SKM-1 treated with dmso at 0.1 percent for 144 hours (cell line): ENCODE results near the gene PLA2G6.
"Not testable (repeated sequence)": the region's sequence is repeated elsewhere in the genome, so short reads cannot be mapped to it uniquely, and the experiment has no call there.

Experiments
- DNase-seq: peaks from one replicate; lab custom pipeline; 2025; ENCODE audit not compliant: unreplicated experiment; lab: John Stamatoyannopoulos, UW

The PLA2G6 gene

DNA sequence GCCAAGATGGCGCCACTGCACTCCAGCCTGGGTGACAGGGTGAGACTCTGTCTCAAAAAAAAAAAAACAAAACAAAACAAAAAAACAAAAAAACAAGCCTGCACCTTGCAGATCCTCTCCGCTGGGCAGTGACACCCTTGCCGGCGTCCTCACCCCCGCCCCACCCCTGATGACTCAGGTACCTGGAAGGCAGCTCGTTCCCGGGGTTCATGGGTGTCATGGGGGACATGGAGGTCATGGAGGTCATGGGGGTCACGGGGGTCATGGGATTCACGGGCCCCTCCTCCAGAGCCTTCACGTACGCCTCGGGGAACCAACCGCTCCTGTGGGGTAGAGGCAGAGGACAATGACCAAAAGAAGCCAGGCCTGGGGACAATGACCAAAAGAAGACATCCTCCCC, 94.7 kb downstream of the PLA2G6 start:
- DNase-seq = no peak

DNA sequence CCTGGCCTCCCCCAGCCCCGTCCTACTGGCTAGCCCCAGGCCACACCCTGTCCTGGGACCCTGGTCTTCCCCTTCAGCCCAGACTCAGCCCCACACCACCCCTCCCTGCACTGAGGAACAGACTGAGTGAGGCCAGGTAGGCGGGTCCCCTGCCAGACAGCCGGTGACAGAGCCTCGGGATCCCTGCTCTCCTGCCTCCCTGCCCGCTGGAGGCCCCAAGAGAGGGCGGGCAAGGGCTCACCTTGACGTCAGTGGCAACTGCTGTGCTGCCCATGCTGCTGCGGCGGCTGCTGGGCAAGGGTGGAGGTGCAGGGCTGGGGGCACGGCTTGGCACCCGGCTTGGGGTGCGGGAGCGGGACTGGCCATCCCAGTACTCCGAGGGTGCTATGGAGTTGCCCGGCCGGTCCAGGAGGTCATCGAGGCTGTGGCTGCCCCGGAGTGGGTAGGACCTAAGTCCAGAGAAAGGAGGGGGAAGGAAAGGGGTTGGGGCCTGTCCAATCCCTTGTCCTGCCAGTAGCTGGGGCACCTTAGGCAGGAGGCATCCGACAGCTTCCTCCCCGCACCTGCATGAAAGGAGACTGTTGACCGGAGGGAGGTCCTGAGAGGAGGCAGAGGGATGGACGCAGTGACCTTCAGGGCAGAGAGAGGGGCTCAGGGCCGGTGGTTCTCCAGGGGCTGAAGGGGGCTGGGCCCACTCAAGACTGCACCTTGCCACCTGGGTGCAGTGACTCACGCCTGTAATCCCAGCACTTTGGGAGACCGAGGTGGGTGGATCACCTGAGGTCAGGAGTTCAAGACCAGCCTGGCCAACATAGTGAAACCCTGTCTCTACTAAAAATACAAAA, 95.4 kb downstream of the PLA2G6 start:
- no peak for DNase-seq

DNA sequence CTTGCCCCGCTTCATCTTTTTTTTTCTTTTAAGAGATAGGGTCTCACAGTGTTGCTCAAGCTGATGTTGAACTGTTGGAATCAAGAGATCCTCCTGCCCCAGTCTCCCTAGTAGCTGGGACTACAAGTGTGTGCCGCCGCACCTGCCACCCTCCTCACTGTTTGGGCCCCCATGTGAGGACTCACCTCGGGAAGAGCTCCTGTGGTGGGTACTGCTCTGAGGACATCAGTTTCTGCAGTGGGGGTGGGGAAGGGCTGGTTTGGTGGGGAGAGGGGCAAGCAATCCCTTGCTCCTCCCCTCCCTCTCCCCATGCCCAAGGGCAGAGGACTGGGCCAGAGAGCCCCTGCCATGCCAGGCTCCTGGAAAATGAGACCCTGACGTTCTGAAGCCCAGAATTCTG, 96.1 kb downstream of the PLA2G6 start:
- DNase-seq = no peak

DNA sequence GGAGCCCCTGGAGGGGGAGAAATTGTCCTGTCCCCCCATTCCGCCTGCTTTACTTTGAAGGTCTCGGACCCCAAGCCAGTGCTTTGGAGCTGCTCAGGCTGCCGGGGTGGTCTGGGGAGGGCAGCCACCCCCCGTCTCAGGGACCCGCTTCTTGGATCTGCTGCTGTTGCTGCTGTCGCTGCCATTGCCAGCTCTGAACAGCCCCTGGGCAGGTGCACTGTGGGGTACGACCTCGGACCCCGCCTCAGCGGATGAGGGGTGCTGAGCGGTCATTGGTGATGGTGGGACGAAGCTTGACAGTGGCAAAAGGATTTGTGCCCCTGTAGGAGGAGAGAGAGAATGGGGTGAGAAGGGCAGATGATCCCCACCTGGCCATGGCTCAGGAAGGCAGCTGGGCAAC, 96.6 kb downstream of the PLA2G6 start:
- no peak for DNase-seq

DNA sequence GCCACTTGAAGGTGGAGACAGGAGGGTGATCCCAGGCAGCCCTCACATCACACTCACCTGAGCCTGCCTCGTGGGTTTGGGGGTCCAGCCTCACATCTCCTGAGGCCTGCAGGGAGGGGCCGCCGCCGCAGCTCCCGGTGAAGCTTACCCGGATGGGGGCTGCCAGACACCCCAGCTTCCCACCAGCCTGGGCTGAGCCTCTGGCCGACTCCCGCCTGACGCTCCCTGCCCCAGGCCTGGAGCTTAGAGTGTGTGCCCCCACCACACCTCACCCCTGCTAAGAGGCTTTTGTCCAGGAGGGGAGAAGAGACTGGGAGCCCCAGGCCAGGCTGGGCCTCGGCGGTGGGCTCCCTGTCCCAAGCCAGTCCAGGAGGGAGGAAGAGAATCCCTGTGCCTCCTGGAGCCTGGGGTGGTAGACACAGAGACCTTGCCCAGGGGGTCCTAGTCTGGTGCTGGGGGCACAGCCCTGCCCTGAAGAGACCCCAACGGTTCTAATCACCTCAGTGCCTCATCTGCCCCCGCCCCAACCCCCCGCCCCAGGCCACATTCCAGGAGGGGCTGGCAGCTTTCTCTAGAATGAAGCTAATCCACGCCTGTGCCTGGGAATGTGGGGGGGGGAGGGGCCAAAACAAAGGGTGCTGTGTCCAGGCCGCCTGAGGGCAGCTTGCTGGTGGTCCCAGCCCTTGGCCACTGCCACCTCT, 97.5 kb downstream of the PLA2G6 start, which contains the start of gene SLC16A8:
Gene SLC16A8 (minus strand): TSS at position 254 of the 701 bp plus-strand sequence. CDS start 1,311 bp downstream, outside the sequence.
- no peak for DNase-seq

DNA sequence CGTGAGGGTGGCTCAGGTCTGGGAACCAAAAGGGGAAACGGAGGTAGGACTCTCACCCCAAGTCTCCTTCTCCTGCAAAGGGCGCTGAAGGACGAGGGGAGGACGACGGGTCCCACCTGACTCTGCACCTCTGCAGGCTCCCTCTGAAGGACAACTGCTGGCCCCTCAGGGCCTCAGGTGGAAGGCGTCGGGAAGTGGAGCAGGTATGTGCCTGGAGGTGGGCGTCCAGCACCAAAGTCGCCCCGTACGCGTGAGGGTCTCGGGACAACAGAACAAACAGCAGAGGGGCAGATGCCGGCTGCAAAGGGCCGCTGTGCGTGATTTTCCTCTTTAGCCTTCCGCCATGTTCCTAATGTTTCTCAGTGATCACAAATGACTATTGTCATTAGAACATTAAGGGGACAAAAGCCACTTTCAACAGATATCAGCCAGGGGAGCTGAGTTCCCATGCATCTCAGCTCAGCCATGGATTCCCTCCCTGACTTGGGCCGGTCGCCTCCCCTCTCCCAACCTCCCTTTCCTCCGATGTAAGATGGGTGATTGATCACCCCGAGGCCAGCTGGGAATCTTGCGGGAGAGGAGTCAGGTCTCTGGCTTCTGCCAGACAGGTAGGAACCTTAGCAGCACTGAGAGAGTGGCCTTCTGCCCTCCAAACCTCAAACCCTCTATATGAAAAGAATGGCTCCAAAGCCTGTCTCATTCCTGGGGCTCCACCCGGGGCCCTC, 98.5 kb downstream of the PLA2G6 start:
- DNase-seq = no peak

DNA sequence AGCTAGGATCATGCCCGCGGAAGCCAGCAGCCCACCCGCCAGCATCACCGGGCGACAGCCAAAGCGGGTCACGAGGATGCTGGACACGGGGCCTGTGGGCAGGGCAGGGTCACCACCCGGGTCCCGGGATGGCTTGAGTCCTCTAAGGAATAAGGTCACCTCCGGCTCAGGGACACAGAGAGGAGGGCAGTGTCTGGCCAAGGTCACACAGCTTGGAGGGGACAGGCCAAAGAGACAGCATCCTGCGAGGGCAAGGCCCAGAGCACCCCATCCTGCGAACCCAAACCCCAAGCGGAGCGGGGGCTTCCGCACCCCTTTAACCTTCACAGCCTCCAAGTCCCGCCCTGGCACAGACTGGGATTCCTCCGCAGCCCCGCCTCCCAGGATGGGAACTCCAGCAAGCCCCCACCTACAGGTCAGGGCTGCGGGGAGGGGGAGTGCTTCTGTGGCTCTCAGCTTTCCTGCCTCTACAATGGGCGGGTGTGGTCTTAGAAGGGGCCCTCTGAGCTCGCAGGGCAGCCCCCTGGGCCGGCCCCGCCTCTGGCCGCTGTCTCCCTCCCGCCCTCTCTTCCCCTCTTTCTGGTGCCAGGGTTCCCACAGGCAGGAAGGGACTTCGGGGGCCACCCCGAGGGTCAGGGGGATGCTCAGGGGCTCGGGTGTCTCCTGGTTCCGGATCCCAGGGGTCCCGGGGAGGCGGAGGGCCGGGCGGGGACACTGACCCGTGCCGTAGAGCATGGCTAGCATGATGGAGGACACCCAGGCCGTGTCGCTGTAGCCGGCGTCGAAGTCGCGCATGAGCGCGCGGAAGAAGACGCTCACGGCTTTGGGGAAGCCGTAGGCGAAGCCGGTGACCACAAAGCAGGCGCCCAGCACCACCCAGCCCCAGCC, 99.4 kb downstream of the PLA2G6 start:
- DNase-seq = no peak

DNA sequence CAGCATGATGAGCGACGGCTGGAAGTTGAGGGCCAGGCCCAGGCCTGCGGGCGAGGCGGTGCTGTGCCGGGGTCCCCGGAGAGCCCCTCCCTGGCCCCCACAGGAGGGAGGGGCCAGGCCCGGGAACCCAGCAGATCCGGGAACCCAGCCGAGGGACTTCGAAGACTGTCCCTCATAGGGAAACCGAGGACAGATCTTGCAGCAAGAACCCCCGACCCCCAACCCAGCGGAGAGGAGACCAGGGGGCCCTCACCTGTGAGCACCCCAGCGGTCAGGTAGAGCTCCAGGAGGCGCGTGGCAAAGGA, 100.0 kb downstream of the PLA2G6 start:
- no peak for DNase-seq

DNA sequence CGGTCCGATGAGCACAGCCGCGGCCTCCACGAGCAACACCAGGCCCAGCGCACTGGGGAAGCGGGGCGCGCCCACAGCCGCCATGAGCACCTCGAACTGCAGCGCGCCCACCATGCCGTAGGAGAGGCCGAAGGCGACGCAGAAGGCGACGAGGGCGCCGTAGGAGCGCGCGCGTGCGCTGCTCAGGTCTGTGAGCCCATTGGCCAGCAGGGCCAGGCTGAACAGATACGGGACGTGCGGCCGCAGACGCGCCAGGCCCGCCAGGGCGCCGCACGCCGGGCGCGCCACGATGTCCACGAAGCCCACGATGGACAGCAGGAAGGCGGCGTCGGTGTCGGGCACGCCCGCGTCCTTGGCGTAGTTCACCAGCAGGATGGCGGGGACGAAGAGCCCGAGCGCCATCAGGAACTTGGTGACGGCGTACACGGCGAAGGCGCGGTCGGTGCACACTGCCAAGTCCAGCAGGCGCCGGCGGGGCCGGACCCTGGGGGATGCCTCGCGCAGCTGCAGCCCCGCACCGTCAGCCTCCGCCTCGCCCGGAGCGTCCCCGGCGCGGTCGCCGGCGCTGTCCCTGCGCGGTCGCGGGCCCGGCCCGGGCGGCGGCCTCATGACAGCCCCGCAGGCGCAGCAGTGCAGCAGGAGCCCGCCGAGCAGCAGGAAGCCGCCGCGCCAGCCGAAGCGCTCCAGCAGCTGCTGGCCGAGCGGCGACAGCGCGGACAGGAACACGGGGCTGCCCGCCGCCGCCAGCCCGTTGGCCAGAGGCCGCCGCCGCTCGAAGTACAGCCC, 100.6 kb downstream of the PLA2G6 start:
- no peak for DNase-seq

DNA sequence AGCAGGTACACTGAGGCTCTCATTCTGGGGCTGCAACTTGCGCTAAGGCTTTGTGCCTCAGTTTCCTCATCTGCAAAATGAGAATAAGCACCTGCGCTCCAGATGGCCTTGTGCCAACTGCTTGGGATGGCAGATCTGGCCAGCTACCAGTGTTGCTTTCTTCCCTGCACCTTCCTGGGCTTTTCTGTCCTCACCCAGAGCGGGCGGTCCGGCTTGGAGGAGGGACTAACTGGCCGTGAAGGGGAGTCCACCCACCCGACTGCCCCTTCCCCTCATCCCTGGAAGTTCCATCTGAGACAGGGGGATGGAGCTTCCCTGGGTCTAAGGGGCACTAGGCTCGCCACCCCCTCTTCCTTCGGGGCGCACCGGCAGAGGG, 101.2 kb downstream of the PLA2G6 start:
- DNase-seq = no peak

DNA sequence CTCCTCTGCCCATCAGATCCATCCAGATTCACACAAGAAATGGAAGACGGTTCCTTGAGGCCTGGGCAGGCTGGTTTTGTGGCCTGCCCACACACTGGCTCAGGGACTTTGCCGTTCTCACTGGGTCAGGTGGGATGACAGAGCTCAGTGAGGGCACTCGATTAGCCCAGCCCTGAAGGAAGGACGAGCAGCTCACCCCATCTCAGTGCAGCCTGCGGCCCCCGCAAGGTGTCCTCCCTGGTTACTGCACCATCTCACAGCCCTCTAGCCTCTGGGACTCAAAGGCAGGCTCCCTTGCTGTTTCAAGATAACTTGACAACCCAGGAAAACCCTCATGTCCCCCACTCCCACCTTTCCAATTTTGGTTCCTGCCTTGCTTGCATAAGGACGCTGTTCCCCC, 101.8 kb downstream of the PLA2G6 start:
- DNase-seq = no peak

DNA sequence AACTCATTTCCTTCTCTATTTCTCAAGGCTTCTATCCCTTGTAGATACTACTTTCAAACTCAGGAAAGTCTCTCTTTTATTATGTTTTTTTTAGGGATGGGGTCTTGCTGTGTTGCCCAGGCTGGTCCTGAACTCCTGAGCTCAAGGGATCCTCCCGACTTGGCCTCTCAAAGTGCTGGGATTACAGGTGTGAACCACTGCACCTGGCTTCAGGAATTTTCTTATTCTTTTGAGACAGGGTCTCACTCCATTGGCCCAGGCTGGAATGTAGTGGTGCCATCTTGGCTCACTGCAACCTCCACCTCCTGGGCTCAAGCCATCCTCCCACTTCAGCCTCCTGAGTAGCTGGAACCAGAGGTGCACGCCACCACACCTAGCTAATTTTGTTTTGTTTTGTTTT, 102.4 kb downstream of the PLA2G6 start:
- not testable (repeated sequence) for DNase-seq

DNA sequence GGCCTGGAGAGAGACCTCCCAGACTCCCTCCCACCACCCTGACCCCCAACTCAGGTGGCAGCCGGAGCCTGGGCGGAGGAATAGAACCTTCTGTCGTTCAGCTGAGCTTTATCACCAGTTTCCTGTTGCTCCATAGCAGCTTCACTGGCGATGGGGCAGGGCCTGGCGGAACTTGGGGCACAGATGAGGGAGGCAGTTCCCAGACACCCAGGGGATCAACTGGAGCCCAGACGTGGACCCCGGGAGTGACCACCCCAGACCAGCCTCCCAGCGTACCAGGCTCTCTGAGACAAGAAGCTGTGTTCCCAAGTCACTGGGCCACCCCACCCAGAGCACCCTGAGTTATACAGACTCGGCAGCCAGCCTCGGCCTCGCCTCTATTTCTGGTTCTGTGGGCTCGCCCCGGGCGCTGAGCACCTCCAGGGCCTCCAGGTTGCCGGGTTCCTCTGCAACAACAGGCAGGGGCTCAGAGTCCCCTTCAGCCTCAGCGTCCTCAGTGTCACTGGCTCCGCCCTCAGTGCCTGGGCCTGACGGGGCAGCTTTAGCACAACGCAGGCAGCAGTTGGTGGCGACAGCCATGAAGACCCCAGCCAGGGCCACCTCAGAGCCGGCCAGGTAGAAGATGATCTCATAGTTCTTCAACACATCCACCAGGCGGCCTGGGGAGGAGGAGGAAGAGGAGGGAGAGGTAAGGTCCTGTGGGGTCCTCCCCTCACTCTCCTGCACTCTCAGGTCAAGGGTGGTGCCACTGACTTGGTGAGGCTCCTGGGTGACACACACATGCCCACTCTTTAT, 103.4 kb downstream of the PLA2G6 start:
- no peak for DNase-seq

DNA sequence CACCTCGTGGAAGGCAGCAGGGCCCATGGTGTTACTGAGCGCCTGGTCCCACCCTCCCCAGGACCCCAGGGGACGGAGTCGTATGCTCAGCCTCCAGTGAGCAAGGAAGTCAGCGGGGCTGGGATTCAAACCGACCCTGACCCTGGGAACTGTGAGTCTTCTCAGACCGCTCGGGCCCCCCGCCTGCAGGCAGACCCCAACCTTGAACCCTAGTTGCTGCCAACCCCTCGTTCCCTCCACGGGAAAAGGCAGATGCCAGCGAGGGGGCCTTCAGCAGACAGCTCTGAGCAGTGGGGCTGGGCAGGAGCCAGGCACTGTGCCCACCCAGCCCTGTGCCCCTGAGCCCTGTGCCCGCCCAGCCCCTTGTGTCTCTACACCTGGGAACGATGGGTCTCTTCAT, 104.0 kb downstream of the PLA2G6 start:
- no peak for DNase-seq

DNA sequence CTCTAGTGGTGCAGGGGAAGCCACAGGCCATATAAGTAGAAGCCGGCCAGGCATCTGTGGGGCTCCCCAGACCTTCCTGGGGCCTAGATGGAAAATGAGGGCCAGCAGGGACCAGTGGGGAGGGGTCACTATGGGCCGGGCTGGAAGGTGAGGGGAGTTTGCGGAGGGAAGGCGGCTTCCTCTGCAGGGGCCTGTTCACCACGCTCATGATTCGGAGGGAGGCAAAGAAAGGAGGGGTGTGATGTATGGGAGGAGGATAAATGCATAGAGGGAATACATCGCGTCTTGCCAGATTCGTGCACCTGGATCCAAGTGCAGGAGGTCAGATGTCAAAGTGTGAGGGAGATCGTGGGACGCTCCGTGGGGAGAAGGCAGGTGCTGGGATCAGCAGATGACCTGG, 104.5 kb downstream of the PLA2G6 start:
- no peak for DNase-seq

DNA sequence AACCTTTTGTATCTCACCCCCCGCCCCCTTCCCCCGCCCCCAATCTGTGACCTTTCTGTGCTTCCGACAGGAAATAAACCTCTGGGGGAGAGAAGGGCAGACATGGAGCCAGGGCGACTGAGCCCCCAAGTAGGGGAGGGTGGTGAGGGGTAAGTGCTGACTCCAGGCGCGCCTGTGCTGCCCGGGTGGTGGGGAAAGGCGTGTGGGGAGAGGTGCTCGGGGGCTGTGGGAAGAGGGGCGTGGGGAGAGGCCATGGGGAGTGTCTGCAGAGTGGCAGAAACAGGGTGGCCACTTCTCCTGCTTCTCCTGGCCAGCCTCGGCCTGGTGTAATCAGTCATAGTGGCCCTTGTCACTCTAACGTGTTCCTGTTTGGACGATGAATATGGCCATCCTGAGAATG, 105.7 kb downstream of the PLA2G6 start:
- no peak for DNase-seq

DNA sequence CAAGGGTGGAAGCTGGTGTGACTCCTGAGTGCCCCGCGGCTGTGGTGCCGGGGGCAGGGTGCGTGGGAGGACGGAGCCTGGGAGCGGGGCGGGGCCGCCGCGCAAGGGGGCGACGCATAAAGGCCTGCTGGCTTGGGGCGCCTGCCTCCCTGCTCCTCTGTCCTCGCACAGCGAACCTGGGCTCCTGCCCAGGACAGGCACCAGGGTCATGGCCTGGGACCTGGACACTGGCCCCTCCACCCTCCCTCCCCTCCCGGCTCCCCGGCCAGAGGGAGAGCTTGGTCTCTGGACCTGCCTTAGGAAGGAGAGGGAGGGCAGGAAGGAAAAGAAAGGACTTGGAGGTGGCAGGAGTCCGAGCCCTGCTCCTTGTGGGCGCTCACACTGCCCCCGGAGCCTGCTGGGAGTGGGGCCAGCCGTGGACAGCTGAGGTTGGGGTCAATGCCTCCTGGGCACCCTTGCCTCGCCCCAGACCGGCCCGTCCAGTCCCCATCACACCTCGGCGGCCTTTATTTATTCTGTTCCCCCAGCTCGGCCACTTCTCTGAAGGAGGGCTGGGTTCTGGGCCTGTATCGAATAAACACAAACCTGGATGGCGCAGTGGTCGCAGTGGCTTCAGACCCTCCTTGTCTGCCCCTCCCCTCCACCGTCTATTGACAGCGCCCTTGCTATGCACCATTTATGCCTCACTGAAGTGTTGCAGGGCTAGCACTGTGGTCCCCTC, 106.4 kb downstream of the PLA2G6 start:
- no peak for DNase-seq

DNA sequence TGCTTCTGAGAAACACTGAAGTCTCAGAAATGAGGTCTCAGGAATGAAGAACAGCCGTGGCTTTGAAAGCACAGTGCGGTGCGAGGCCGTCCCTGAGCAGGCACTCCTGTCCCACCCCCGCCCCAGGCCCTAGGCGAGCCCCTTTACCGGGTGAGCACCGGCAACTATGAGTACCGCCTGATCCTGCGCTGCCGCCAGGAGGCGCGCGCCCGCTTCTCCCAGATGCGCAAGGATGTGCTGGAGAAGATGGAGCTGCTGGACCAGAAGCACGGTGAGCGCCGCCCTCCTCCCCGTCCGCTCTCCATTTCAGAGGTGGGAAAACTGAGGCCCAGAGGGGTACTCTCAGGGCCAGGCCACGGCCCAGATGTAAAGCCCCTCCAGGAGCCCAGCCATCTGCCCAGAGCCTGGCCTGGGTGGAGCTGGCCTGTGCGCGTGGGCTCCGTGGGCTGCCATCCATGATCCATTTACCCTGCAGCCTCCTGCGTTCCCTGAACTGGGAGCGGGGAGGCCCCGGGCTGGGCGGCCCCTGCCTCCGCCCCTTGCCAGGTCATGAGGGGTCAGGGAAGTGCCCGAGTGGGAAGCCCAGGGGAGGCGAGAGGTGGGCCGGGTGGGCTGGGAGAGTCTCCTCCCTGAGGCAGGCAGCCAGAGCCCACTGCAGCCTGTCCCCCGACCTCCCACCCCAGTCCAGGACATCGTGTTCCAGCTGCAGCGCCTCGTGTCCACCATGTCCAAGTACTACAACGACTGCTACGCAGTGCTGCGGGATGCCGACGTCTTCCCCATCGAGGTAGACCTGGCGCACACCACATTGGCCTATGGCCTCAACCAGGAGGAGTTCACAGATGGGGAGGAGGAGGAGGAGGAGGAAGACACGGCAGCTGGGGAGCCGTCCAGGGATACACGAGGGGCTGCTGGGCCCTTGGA, 107.2 kb downstream of the PLA2G6 start:
- no peak for DNase-seq
